HG02610 (cell line): ENCODE results near the gene NEDD4.
"Not testable (repeated sequence)": the region's sequence is repeated elsewhere in the genome, so short reads cannot be mapped to it uniquely, and the experiment has no call there.

Experiments used
- ATAC-seq: cut with Tn5 transposase; IDR thresholded peaks from one replicate; pipeline ENCODE4 v1.9.1; 2021; ENCODE audit warnings: mild to moderate bottlenecking, moderate library complexity; ENCODE audit not compliant: unreplicated experiment

NEDD4 gene

DNA sequence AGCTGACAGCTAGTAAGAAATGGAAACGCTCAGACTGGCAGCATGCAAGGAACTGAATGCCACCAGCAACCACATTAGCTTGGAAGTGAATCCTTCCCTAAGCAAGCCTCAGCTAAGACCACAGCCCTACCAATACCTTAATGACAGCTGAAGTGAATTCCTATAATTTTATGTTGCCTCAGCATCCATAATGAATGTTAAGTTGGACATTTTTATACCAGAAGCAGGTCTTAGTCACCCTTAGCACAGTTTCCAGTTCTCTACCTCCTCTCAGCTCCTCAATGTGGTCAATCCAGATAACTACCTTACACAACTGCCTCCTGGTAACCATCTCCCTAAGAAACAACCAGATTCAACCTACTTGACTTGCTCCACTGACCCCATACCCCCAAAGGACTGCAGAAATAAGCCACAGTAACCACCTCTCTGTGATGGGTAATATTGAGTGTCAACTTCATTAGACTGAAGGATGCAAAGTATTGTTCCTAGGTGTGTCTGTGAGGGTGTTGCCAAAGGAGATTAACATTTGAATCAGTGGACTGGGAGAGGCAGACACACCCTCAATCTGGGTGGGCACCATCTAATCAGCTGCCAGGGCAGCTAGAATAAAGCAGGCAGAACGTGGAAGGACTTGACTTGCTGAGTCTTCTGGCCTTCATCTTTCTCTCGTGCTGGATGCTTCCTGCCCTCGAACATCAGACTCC is 33.5 kb downstream of the NEDD4 start:
- no peak for ATAC-seq

- no peak for ATAC-seq
Measured at GRCh38 chr15:55958349-55958748, 35.1 kb downstream of the NEDD4 start.

DNA sequence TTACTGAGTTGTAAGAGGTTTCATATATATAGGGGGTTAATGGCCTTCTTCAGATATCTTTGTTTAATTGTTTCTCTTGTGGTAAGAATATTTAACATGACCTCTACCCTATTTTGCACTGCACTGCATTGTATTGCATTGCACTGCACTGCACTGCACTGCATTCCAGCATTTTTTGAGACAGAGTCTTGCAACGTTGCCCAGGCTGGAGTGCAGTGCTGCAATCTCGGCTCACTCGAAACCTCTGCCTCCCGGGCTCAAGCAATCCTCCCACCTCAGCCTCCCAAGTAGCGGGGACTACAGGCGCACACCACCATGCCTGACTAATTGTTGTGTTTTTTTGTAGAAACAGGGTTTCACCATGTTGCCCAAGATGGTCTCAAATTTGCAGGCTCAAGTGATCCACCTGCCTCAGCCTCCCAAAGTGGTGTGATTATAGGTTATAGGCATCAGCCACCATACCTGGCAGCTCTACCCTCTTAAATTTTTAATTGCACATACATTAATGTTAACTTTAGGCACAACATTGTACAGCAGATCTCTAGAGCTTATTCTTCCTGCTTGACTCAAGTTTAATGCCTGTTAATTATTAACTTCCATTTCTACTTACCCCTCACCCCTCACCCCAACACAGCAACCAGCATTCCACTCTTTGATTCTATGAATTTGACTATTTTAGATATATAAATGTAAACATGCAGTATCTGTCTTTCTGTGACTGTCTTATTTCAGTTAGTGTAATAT is 38.4 kb downstream of the NEDD4 start:
- no peak for ATAC-seq

DNA sequence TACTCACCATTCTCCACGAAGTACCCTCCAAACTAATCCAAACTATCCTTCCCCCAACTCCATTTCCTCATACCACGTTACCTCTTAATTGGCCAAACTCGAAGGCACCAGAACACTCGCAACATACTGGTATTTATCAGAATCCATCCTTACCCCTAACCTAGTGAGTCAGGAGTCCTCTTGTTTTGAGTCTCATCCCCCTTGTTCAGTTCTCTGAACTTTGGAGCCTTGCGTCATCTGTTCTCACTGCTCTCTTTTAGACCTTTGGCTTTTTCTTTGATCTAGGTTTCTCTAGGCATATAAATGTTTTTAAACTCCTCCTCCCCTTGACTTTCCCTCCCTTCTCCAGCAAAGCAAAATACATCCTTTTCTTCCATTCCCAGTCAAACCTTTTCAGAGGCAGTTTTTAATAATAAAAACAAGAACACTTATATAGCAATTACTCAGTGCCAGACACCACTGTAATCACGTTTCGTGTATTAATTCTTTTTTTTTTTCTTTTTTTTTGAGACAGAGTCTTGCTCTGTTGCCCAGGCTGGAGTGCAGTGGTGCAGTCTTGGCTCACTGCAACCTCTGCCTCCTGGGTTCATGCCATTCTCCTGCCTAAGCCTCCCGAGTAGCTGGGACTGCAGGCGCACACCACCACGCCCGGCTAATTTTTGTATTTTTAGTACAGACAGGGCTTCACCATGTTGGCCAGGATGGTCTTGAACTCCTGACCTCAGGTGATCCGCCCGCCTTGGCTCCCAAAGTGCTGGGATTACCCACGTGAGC is 40.7 kb downstream of the NEDD4 start:
- ATAC-seq, result not testable (repeated sequence)

GRCh38 chr15:55944606-55945005 is 48.8 kb downstream of the NEDD4 start:
- ATAC-seq, result not testable (repeated sequence)

DNA sequence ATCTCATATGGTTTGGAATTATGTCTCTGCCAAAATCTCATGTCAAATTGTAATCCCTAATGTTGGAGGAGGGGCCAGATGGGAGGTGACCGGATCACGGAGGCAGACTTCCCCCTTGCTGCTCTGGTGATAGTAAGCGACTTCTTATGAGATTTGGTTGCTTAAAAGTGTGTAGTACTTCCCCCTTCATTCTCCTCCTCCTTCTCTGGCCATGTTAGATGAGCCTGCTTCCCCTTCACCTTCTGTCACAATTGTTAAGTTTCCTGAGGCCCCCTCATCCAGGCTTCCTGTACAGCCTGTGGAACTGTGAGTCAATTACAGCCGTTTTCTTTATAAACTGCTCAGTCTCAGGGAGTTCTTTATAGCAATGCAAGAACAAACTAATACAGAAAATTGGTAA is 51.1 kb downstream of the NEDD4 start:
- ATAC-seq, result no peak

GRCh38 chr15:55937040-55937439 is 56.4 kb downstream of the NEDD4 start:
- ATAC-seq, result no peak

DNA sequence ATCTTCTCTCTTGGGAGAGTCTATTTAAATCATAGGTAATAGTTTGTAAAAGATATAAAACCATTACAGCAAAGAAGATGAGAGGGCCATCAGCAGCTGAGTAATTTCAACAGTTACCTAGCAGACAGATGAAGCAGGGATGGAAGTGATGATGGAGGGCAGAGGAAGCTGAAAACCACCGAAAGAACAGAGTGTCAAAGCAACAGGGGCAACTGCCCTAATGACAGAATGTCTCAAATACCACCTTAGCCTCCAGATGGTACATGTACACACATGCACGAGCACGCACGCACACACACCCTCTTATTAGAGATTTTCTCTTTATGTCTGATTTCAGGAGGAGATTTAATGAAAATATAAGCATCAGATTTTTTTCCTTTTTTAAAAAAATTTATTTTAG is 64.5 kb downstream of the NEDD4 start:
- no peak for ATAC-seq

DNA sequence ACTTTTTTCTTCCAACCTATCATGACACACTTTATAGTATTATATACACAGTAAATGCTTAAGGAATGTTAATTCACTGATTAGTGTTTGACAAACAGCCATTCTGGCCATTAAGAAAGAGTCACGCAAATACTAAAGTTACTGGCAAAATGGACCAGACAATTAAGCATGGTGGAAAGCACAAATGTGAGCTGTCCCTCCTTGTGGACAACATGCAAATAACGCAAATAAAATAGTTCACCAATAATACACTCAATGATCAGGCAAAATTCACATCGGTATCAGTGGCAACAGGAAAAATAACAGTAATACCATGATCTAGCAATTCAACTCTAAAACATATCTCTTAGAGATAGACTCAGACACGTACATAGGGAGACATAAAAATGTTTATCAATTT is 71.7 kb downstream of the NEDD4 start:
- no peak for ATAC-seq

DNA sequence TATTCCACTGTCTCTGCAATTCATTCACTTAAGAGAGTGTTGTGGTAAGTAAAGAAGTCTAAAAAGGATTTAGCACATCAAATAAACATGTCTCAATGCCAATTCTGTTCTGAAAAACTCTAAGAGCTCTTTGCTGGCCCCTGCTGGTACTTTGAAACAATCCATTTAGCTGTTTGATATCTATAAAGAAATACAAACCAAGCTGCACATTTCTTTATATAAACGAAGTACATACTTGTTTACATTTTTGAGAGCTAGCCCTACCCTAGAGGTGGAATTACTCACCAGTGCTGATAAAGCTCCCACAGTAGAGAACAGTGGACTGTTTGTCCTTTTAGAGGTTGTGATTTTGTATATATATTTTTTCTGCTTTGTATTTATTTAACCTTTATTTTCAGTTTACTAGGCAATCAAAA is 75.5 kb downstream of the NEDD4 start:
- no peak for ATAC-seq

DNA sequence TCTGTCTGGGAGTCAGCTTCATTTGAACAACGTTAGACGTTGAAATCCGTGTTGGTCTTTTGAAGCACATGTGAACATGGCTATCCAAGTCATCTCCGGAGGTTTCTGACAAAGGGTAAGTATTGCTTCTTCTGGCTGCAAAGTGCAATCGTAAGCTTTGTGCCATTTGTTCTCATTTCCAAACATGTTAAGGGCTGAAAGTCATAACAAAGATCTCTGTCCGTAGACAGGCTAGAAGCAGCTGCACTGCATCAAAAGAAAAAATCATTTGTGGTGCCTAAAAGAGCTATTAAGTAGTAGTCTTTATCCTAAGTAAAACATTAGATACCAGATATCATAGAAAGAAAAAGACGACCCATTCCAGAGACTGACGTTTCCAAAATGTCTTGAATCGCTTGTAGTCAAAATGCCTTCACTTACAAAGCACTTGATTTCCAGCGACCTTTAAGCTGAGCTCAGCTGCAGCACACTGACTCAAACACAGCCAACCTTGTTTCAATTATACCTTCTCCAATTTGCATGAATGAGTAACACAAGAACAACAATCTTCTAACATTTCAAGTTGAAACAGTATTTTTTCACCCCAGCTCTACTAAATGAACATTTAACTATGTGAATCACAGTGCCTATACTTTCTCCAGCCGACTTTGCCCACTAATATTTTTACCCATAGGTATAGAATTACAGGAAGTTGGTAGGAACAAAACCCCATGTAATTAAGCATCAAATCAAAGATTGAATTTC is 76.6 kb downstream of the NEDD4 start:
- ATAC-seq, result no peak

- ATAC-seq, result no peak
Measured at GRCh38 chr15:55915876-55916567, 77.4 kb downstream of the NEDD4 start.

DNA sequence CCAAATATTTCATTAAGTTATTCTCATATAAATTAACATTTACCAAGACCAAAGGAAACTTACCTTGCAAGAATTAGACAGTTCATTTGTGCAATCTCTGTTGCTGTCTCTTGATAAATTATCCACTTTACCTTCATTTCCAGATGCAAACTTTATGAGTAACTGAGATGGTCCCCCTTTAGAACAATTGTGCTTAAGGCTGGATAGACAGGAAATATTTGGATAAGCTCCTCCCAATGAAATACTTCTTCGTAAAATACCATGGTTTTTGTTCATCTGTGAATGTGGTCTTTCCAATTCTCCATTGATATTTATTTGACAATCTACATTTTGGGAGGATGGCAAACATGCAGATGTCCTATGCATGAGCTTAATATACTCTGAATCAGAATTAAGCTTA is 78.2 kb downstream of the NEDD4 start:
- no peak for ATAC-seq

DNA sequence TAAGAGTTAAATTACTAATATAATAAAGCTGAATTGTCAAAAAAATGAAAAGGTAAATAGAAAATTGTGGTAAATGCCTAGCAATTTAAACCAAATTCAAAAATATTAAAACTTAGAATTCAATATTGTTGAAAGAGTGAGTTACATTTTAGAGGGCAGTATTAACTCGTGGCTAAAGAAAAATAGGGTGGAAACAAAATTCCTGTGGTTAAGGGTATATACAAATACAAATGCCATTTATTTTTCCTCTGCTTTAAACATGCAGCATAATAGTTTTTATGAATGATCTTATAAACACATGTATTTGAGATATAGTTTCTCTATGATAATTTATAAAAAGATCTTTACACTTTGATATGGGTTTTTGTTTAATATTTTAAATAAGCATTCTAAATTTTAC is 79.0 kb downstream of the NEDD4 start:
- no peak for ATAC-seq

DNA sequence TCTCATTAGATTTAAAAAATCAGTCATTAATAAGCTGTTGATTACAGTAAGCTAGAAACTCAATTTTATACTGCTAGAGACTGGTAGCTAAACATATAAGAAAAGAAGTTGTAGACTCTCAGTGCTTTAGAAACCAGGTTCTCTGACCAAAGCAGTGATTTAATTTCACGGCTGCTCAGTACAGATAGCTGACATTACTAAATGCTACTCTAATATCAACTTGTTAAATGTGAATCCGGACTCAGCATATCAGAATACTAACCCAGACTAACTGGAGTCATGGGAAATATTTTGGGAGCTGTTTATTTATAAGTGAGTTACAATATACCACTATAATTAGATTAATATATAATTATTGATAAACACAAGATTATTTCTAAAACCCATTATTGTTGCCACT is 80.4 kb downstream of the NEDD4 start:
- no peak for ATAC-seq

- ATAC-seq, result no peak
Measured at GRCh38 chr15:55909036-55909811, 84.2 kb downstream of the NEDD4 start.

GRCh38 chr15:55907797-55908196 is 85.6 kb downstream of the NEDD4 start:
- ATAC-seq, result no peak

- no peak for ATAC-seq
Measured at GRCh38 chr15:55902981-55903380, 90.4 kb downstream of the NEDD4 start.

GRCh38 chr15:55900019-55900418 is 93.4 kb downstream of the NEDD4 start:
- ATAC-seq, result no peak

DNA sequence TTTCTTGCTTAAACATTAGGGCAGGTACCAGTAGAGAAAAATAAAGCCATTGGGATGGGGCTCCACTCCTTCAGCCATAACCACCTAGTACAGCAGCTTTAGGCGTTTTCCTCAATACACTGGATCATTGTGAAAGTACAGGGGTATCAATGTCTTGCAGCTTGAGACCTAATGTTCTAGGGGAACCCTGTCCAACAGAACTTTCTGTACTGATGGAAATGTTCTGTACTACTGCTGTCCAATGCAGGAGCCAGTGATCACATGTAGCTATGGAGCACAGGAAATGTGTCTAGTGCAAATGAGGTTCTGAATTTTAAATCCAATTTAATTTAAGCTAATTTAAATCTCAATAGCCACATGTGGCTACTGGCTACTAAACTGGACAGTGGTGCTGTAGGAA is 93.9 kb downstream of the NEDD4 start:
- ATAC-seq, result no peak
